ENCODE results near the gene CDH23. TPM values are rescaled to one million over a fixed set of nuclear protein-coding genes. Genes with fewer than 3 reads are reported as not detected.

The CDH23 gene
- total RNA-seq, 1 experiment from 2014 or later, result 2.9 TPM

- POLR2A ChIA-PET, result interaction anchor here (0.6 to 1.1 kb wide), 3 partner anchors 13 to 526 kb away, joined by 3 to 4 read pairs (median 3); no protein-coding TSS in a partner anchor
- Mint-ChIP-seq H3K4me1 (peaks cover 3% of the 10 kb centered on the region), H3K36me3 (no peaks in the 10 kb centered on the region), H3K9me3 (no peaks in the 10 kb centered on the region), H3K27me3 (ENCODE audit: low read depth) (peaks cover 18% of the 10 kb centered on the region), H3K4me3 (peak overlapping the region; percentile 60), H3K27ac (no peak overlapping the region)
- TF ChIP-seq AR (CRISPR knock-in tag; IDR thresholded peaks at IDR 0.05) (no peak), ETV6 (CRISPR knock-in tag; IDR thresholded peaks at IDR 0.05) (no peak), ZNF121 (CRISPR knock-in tag; IDR thresholded peaks at IDR 0.05) (no peak), PREB (CRISPR knock-in tag; IDR thresholded peaks at IDR 0.05; ENCODE audit: borderline replicate concordance) (no peak), ATF3 (CRISPR knock-in tag; conservative IDR thresholded peaks at IDR 0.05) (no peak), ZBTB43 (CRISPR knock-in tag; IDR thresholded peaks at IDR 0.05) (no peak), CDX4 (CRISPR knock-in tag; IDR thresholded peaks at IDR 0.05; ENCODE audit: borderline replicate concordance) (no peak), CTCF (IDR thresholded peaks at IDR 0.05) (no peak)
- CTCF ChIA-PET, result interaction anchor here (0.5 to 3.1 kb wide), 16 partner anchors 9 to 1935 kb away, joined by 3 to 21 read pairs (median 5); partner anchors contain the start of genes PSAP and VSIR
- ATAC-seq (peak; percentile 96), DNase-seq (ENCODE audit: low spot score) (peak; percentile 71)
These were observed 409.3 kb downstream of the CDH23 start for GRCh38 chr10:71805776-71806703.

- Mint-ChIP-seq H3K27me3 (ENCODE audit: low read depth) (peaks cover 18% of the 10 kb centered on the region), H3K27ac (no peak overlapping the region), H3K9me3 (no peaks in the 10 kb centered on the region), H3K36me3 (no peaks in the 10 kb centered on the region), H3K4me3 (no peak overlapping the region), H3K4me1 (peaks cover 3% of the 10 kb centered on the region)
- ATAC-seq, result no peak
- CTCF ChIA-PET, result interaction anchor here (0.7 to 3.1 kb wide), 10 partner anchors 8 to 601 kb away, joined by 3 to 21 read pairs (median 6); partner anchors contain the start of genes PSAP and VSIR
- POLR2A ChIA-PET, result no interaction called here
- no peak for DNase-seq (ENCODE audit: low spot score)
- TF ChIP-seq ERG (CRISPR knock-in tag; IDR thresholded peaks at IDR 0.05) (no peak), ZNF219 (CRISPR knock-in tag; IDR thresholded peaks at IDR 0.05; ENCODE audit: borderline replicate concordance) (no peak), ZNF416 (CRISPR knock-in tag; IDR thresholded peaks at IDR 0.05) (no peak), STAT6 (CRISPR knock-in tag; conservative IDR thresholded peaks at IDR 0.05; ENCODE audit: low read depth) (no peak), FOXJ3 (CRISPR knock-in tag; IDR thresholded peaks at IDR 0.05; ENCODE audit: borderline replicate concordance) (no peak), TEAD4 (CRISPR knock-in tag; IDR thresholded peaks at IDR 0.05) (no peak), ESRRA (CRISPR knock-in tag; IDR thresholded peaks at IDR 0.05; ENCODE audit: borderline replicate concordance) (no peak), E2F1 (CRISPR knock-in tag; IDR thresholded peaks at IDR 0.05) (no peak), ATF3 (CRISPR knock-in tag; conservative IDR thresholded peaks at IDR 0.05) (no peak)
These were observed 410.2 kb downstream of the CDH23 start for GRCh38 chr10:71806704-71807556.

Data from WTC11 (cell line).